NCI-H1417 (cell line): ENCODE results near the gene GMPPA.

Experiments
- DNase-seq, 3 experiments: peaks; one replicate each; lab custom pipeline; 2025; lab: John Stamatoyannopoulos, UW

GMPPA gene

GRCh38 chr2:219468410-219469185, 30.1 kb upstream of the GMPPA start:
- no peak for DNase-seq

DNA sequence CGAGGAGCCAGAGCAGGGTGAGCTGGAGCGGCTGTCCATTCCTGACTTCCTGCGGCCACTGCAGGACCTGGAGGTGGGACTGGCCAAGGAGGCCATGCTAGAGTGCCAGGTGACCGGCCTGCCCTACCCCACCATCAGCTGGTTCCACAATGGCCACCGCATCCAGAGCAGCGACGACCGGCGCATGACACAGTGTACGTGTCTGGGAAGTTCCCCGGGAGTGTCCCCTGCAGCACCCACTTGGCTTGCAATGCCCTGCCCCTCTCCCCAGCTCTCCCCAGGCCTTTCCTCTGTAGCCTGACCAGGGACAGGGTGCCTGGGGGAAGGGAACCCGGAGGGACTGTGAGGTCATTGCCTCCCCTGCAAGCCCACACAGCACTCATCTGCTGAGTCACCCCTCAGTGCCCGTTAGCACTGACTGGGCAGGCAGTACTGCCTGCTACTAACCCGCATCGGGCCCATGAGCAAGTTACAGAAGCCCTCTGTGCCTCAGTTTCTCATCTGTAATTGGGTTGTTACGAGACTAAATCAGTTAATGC, 29.4 kb upstream of the GMPPA start:
- DNase-seq, result no peak

- DNase-seq, result no peak
These were observed 28.3 kb upstream of the GMPPA start for GRCh38 chr2:219470429-219470828.

DNA sequence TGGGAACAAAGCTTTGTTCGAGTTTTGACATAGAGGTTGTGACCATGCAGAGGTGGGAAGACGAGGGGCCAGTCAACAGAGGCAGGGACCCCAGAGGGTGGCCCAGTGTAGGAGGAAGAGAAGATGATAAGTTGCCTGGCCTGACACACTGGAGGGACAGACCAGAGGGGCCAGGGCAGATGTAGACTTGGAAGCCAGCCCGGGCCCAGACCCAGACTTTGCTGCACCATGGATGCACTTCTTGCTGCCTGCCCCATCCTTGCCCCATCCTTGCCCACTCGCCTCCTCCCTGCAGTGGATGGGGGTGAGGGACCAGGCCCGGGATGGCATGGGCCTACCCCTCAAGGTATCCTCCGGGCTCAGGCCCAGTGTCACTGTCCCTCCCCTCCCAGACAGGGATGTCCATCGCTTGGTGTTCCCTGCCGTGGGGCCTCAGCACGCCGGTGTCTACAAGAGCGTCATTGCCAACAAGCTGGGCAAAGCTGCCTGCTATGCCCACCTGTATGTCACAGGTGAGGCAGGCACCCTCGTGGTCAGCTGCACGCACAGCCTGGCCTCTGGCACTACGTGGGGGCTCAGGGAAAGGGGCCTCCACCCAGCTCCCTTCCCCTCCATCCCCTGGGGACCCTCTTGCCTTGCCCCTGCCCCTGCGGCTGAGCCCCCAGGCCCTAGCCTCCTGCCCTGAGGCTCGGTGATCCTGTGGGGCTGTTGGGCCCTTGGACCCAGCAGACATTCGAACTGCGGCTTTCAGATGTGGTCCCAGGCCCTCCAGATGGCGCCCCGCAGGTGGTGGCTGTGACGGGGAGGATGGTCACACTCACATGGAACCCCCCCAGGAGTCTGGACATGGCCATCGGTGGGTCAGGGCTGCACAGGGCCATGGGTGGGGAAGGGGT, 27.0 kb upstream of the GMPPA start:
- DNase-seq, result no peak

GRCh38 chr2:219472629-219473187, 26.0 kb upstream of the GMPPA start:
- no peak for DNase-seq

GRCh38 chr2:219473511-219473910, 25.2 kb upstream of the GMPPA start:
- no peak for DNase-seq

DNA sequence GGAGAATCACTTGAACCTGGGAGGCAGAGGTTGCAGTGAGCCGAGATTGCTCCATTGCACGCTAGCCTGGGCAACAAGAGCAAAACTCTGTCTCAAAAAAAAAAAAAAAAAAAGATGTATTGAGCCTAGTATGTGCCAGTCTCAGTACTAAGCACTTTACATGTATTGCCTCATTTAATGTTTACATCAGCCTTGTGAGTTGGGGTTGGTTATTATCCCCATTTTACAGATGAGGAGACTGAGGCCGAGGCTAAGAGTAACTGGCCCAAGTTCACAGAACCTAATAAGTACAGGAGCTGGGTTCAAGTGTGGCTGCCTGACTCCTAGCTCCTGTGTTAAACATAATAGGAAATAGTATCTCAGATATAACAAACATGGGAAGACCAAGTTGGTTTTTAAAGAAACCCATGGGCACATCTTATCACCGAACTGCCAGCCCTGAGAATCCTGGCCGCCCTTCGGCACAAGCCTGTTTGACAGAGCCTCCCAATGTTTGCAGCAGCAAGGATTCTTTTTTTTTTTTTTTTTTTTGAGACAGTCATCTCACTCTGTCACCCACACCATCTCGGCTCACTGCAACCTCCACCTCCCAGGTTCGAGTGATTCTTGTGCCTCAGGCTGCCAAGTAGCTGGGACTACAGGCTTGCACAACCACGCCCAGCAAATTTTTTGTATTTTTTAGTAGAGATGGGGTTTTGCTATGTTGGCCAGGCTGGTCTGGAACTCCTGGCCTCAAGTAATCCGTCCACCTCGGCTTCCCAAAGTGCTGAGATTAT, 24.2 kb upstream of the GMPPA start:
- no peak for DNase-seq

GRCh38 chr2:219475278-219475677, 23.4 kb upstream of the GMPPA start:
- DNase-seq, result peak in 2 of 3 experiments; percentile 8 to 20

DNA sequence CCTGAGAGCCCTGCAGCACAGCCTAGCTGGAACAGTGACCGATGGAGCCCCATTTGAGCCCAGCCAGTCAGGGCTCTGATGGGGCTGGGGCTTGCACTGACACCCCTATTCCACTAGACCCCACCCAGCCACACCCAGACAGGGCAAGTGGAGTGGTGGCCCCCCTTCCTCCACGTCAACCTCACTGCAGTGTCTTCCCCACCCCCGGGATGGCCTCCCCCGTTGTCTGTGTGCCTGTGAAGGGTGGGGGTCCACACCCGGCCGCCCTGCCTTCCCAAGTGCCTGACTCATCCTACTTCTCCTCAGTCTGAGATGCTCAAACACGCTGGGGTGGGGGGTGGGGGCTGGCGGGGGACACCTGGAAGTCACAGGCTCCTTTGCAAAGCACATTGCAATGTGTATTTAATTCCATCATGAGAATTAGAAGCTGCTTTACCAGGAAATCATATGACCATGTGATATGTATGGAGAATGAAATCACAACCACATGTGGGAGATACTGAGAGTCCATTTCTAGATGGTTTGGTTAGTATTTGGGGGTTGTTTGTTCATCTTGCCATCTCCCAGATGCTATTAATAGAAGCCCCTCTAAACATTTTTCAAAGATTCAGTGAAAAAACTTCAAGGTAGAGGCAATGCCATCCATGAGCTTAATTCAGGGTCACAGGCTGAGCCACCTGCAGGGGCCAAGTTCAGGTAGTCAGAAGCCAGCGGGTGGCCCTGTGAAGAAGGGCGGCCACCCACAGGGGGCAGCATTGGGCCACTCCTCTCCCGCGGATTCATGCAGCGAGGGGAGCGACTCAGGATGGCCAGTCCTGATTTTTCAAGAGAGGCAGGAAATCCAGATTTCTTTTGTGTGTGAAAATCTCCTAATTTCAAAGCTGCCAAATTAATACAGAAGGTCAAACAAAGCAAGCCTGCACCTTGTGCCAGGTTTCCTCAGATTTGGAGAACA, 22.7 kb upstream of the GMPPA start:
- peak; percentile 6 to 30 (median 19) for DNase-seq

DNA sequence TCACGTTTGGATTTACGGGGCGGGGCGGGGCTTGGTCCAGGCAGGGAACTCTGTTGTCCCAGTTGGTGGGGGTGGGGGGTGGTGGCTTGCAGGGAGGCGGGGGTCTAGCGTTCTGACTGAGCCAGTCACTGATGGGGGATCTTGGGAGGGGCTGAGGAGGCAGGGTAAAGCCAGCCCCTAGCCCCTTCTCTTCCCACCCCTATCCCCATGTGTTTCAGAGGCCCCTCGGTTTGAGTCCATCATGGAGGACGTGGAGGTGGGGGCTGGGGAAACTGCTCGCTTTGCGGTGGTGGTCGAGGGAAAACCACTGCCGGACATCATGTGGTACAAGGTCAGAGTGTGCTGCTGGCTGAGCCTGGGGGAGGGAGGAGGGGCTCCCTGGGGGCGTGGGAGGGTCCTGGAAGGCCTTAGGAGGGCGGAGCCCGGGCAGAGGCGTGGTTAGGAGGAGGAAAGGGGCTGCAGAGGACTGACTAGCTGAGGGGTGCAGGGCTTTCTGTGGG, 22.0 kb upstream of the GMPPA start:
- DNase-seq, result no peak

- DNase-seq, result no peak
These were observed 21.5 kb upstream of the GMPPA start for GRCh38 chr2:219477179-219477578.

GRCh38 chr2:219477815-219478214, 20.9 kb upstream of the GMPPA start:
- DNase-seq, result no peak

- DNase-seq, result no peak
These were observed 19.8 kb upstream of the GMPPA start for GRCh38 chr2:219478916-219479315.

DNA sequence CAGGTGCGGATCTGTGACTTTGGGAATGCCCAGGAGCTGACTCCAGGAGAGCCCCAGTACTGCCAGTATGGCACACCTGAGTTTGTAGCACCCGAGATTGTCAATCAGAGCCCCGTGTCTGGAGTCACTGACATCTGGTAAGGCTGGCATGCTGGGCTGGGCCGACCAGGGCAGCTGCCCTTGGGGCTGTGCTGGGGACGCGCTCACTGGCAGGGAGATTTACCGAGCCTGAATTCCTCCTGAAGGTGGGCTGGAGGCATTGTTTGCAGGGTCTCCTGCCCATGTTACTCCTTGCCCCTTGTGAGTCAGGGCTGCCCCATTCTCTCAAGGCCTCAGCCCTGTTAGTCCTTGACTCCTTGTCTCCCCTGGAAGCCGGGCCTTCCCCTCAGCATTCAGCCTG, 18.7 kb upstream of the GMPPA start:
- no peak for DNase-seq

DNA sequence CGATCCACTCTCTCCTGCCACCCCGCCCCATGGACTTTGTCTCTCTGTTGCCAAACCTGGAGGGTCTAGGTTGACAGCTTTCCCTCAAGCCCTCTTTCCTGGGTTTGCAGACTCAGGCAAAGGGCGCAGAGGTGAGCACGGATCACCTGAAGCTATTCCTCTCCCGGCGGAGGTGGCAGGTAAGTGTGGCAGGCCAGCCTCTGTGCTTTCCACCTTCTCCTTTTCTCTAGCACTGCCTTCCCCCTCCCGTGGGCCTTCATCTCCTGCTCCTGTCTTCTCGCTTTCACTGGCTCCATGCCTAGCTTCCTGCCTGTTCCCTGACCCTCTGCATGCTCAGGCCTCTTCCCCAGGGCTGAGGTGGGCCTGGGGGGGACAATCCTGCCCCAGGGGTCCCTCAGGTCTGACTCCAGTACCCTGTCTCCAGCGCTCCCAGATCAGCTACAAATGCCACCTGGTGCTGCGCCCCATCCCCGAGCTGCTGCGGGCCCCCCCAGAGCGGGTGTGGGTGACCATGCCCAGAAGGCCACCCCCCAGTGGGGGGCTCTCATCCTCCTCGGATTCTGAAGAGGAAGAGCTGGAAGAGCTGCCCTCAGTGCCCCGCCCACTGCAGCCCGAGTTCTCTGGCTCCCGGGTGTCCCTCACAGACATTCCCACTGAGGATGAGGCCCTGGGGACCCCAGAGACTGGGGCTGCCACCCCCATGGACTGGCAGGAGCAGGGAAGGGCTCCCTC, 15.9 kb upstream of the GMPPA start:
- no peak for DNase-seq

DNA sequence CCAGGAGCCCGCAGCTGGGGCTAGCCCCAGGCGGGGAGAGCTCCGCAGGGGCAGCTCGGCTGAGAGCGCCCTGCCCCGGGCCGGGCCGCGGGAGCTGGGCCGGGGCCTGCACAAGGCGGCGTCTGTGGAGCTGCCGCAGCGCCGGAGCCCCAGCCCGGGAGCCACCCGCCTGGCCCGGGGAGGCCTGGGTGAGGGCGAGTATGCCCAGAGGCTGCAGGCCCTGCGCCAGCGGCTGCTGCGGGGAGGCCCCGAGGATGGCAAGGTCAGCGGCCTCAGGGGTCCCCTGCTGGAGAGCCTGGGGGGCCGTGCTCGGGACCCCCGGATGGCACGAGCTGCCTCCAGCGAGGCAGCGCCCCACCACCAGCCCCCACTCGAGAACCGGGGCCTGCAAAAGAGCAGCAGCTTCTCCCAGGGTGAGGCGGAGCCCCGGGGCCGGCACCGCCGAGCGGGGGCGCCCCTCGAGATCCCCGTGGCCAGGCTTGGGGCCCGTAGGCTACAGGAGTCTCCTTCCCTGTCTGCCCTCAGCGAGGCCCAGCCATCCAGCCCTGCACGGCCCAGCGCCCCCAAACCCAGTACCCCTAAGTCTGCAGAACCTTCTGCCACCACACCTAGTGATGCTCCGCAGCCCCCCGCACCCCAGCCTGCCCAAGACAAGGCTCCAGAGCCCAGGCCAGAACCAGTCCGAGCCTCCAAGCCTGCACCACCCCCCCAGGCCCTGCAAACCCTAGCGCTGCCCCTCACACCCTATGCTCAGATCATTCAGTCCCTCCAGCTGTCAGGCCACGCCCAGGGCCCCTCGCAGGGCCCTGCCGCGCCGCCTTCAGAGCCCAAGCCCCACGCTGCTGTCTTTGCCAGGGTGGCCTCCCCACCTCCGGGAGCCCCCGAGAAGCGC, 15.0 kb upstream of the GMPPA start:
- DNase-seq, result peak in 2 of 3 experiments; percentile 25 to 31

- peak in 2 of 3 experiments; percentile 53 to 68 for DNase-seq
These were observed 14.1 kb upstream of the GMPPA start for GRCh38 chr2:219484343-219485200.

DNA sequence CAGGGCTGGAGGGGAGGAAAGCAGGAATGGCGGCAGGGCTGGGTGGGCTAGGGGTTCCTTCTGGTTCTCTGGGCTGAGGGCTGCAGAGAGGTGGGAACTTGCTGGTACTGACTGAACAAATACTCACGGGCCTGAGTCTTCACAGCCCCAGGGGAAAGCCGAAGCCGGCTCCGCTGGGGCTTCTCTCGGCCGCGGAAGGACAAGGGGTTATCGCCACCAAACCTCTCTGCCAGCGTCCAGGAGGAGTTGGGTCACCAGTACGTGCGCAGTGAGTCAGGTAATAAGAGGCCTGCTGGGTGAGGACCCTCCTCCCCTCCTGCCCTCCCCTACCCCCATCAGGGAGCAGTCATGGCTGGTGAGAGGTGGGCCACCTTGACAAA, 13.5 kb upstream of the GMPPA start:
- DNase-seq, result no peak
